T-helper 2 cell (primary cell): ENCODE results near the gene GPR17.
A peak's percentile ranks its signal among the peaks of the same experiment; 100 is the strongest.

Experiments used
- DNase-seq, 5 experiments: peaks; one replicate each; pipeline versions ENCODE4 v3.0.0 to v3.0.0-alpha.2; 2012 to 2022

The GPR17 gene

GRCh38 chr2:127695491-127696472 lies 49.8 kb downstream of the GPR17 start:
- DNase-seq: peak in 2 of 5 experiments; percentile 41 to 45

- no peak for DNase-seq
Observed at GRCh38 chr2:127697482-127698180, 51.7 kb downstream of the GPR17 start.

GRCh38 chr2:127698553-127699355 lies 52.8 kb downstream of the GPR17 start:
- no peak for DNase-seq

GRCh38 chr2:127700527-127701192 lies 54.7 kb downstream of the GPR17 start:
- peak in 1 of 5 experiments; percentile 13 for DNase-seq

DNA sequence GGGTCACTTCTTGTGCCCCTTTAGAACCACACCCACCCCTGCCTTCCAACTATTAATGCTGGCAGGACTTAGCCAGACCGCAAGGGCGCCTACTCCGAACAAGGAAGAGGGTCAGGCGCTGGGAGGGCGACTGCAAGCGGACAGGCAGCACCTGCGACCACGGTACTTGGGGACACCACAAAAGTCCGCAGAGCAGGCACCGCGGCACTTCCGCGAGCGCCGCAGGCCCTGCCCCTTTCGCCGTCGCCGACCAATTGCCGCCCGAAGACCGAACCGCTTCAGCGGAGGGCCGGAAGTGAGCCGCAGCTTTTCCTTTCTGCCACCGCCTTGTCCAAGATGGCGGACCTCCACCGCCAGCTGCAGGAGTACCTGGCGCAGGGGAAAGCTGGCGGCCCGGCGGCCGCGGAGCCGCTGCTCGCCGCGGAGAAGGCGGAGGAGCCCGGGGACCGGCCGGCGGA lies 55.3 kb downstream of the GPR17 start, which contains the start of gene SFT2D3:
TSS of gene SFT2D3 (plus strand) at position 305 of the 458 bp plus-strand sequence. CDS start at position 337, 32 bp downstream.
- peak; percentile 73 to 97 (median 83) for DNase-seq

- DNase-seq: peak; percentile 58 to 94 (median 73)
Observed at GRCh38 chr2:127701651-127702394, 55.9 kb downstream of the GPR17 start.
